Peyer's patch (tissue), 4 donors: Measurements from ENCODE around the gene DNASE2B.

Source experiments
- POLR2A ChIP-seq, 2 donors: fragments of 450-650 bp; IDR thresholded peaks; one replicate each; pipeline ENCODE4 v1.5.1; 2017; ENCODE audit warnings: antibody characterized with exemption in 2 of 2, mild to moderate bottlenecking in 2 of 2, moderate library complexity in 2 of 2
- TF ChIP-seq, protein P1 (sequence below), 6 experiments: fragments of 450-650 bp in 4 of 6; fragments of 200-600 bp in 2 of 6; sonication (generic) in 1 of 6; IDR thresholded peaks; one replicate each; pipeline ENCODE4 v1.5.1; 2017 to 2019; ENCODE audit warnings: antibody characterized with exemption in 6 of 6, mild to moderate bottlenecking in 3 of 6, moderate library complexity in 1 of 6

- TF ChIP-seq POLR2A (IDR thresholded peaks at IDR 0.05) = no peak
- TF ChIP-seq, protein P1, sequence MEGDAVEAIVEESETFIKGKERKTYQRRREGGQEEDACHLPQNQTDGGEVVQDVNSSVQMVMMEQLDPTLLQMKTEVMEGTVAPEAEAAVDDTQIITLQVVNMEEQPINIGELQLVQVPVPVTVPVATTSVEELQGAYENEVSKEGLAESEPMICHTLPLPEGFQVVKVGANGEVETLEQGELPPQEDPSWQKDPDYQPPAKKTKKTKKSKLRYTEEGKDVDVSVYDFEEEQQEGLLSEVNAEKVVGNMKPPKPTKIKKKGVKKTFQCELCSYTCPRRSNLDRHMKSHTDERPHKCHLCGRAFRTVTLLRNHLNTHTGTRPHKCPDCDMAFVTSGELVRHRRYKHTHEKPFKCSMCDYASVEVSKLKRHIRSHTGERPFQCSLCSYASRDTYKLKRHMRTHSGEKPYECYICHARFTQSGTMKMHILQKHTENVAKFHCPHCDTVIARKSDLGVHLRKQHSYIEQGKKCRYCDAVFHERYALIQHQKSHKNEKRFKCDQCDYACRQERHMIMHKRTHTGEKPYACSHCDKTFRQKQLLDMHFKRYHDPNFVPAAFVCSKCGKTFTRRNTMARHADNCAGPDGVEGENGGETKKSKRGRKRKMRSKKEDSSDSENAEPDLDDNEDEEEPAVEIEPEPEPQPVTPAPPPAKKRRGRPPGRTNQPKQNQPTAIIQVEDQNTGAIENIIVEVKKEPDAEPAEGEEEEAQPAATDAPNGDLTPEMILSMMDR (IDR thresholded peaks at IDR 0.05) = no peak
Observed at GRCh38 chr1:84402060-84402459, 3.8 kb downstream of the DNASE2B start.
